Uterus (tissue), 4 donors: ENCODE results near the gene PCNX2. TPM values are rescaled to one million over a fixed set of nuclear protein-coding genes. Genes with fewer than 3 reads are reported as not detected.

Experiments used
- DNase-seq, 2 donors: peaks; one replicate each; pipeline ENCODE4 v3.0.0-alpha.2; 2019 to 2020
- H3K27ac ChIP-seq, 2 donors: fragments of 200-600 bp; sonication (generic); 1 replicate in 1 of 2; 2 replicates in 1 of 2; pipeline ENCODE4 v1.5.1; 2016 to 2018
- H3K27me3 ChIP-seq, 2 donors: fragments of 200-600 bp; sonication (generic); one replicate each; pipeline ENCODE4 v1.5.1; 2018 to 2019; ENCODE audit warnings: control low read depth in 1 of 2
- H3K36me3 ChIP-seq, 2 donors: fragments of 200-600 bp; sonication (generic); one replicate each; pipeline ENCODE4 v1.5.1; 2019; ENCODE audit warnings: control low read depth in 1 of 2
- H3K4me1 ChIP-seq, 2 donors: fragments of 200-600 bp; sonication (generic); one replicate each; pipeline ENCODE4 v1.5.1; 2018 to 2019; ENCODE audit warnings: control low read depth in 1 of 2
- H3K4me3 ChIP-seq, 2 donors: fragments of 200-600 bp; sonication (generic); 1 replicate in 1 of 2; 2 replicates in 1 of 2; pipeline ENCODE4 v1.5.1; 2018 to 2019; ENCODE audit warnings: mild to moderate bottlenecking in 1 of 2
- H3K9me3 ChIP-seq, 2 donors: fragments of 200-600 bp; sonication (generic); one replicate each; pipeline ENCODE4 v1.5.1; 2019; ENCODE audit warnings: control low read depth in 1 of 2
- POLR2A ChIP-seq, 2 donors: fragments of 450-650 bp; IDR thresholded peaks; one replicate each; pipeline ENCODE4 v1.6.1; 2016; ENCODE audit warnings: antibody characterized with exemption in 2 of 2, mild to moderate bottlenecking in 1 of 2, moderate library complexity in 1 of 2
- intact Hi-C: fragments of 100-400 bp; cut with DNase I; formaldehyde crosslinking; loops from one replicate; pipeline ENCODE4 v1.15.1; 2023; ENCODE audit warnings: low total_unique reads
- total RNA-seq, 4 donors: library from RNA; depleted of rRNA in 3 of 4; stranded (reverse); fragments of >200 nt in 3 of 4; gene quantifications; one replicate each; pipeline versions ENCODE4 v1.1.0 to v1.2.4, GENCODE V29; 2014 to 2023
- TF ChIP-seq, protein P1 (sequence below), 4 experiments: fragments of 200-600 bp in 2 of 4; fragments of 450-650 bp in 2 of 4; sonication (generic) in 2 of 4; IDR thresholded peaks; one replicate each; pipeline ENCODE4 v1.5.1; 2016 to 2019; ENCODE audit warnings: antibody characterized with exemption in 4 of 4, mild to moderate bottlenecking in 2 of 4, moderate library complexity in 1 of 4
- donor health status: DM: yes; HTN: yes; CAD: no.

Gene PCNX2
- total RNA-seq, 4 donors from 2014 or later: 4.1 to 36.2 (median 14.1) TPM

DNA sequence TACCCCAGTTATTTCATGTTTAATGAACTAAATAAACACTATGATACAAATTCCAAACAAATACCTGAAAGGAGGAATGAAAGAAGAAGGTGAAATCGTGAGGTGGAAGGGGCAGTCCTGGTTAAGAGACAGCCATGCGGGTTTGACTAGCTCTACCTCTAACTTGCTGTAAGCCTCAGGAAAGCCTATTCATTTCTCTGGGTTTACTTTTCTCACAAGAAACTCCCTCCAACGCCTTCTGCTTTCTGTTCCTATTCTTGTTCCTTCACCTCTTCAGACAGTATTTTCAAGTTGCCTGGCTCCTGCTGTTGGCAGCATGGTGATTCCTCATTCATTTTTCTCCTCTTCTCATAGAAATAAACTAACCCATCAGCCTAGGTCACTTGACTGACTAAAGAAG is 252.7 kb downstream of the PCNX2 start:
- intact Hi-C loops: no loop called here

GRCh38 chr1:233040494-233040893 is 255.0 kb downstream of the PCNX2 start:
- H3K4me3 ChIP-seq: no peak overlapping the region
- no peak overlapping the region for H3K27ac ChIP-seq
- no peaks in the 10 kb centered on the region for H3K27me3 ChIP-seq
- H3K36me3 ChIP-seq: no peaks in the 10 kb centered on the region
- H3K4me1 ChIP-seq: no peaks in the 10 kb centered on the region
- no peak for DNase-seq
- TF ChIP-seq, protein P1, sequence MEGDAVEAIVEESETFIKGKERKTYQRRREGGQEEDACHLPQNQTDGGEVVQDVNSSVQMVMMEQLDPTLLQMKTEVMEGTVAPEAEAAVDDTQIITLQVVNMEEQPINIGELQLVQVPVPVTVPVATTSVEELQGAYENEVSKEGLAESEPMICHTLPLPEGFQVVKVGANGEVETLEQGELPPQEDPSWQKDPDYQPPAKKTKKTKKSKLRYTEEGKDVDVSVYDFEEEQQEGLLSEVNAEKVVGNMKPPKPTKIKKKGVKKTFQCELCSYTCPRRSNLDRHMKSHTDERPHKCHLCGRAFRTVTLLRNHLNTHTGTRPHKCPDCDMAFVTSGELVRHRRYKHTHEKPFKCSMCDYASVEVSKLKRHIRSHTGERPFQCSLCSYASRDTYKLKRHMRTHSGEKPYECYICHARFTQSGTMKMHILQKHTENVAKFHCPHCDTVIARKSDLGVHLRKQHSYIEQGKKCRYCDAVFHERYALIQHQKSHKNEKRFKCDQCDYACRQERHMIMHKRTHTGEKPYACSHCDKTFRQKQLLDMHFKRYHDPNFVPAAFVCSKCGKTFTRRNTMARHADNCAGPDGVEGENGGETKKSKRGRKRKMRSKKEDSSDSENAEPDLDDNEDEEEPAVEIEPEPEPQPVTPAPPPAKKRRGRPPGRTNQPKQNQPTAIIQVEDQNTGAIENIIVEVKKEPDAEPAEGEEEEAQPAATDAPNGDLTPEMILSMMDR (IDR thresholded peaks at IDR 0.05): no peak
- TF ChIP-seq POLR2A (IDR thresholded peaks at IDR 0.05): no peak
- intact Hi-C loops: no loop called here
- H3K9me3 ChIP-seq: no peaks in the 10 kb centered on the region

More for the DNA sequence above, 252.7 kb downstream of the PCNX2 start:
- no peak overlapping the region for H3K4me3 ChIP-seq
- H3K27me3 ChIP-seq: no peaks in the 10 kb centered on the region
- H3K27ac ChIP-seq: no peak overlapping the region
- H3K9me3 ChIP-seq: no peaks in the 10 kb centered on the region
- H3K4me1 ChIP-seq: no peaks in the 10 kb centered on the region
- TF ChIP-seq, protein P1 (IDR thresholded peaks at IDR 0.05): no peak
- TF ChIP-seq POLR2A (IDR thresholded peaks at IDR 0.05): no peak
- H3K36me3 ChIP-seq: no peaks in the 10 kb centered on the region
- DNase-seq: no peak

DNA sequence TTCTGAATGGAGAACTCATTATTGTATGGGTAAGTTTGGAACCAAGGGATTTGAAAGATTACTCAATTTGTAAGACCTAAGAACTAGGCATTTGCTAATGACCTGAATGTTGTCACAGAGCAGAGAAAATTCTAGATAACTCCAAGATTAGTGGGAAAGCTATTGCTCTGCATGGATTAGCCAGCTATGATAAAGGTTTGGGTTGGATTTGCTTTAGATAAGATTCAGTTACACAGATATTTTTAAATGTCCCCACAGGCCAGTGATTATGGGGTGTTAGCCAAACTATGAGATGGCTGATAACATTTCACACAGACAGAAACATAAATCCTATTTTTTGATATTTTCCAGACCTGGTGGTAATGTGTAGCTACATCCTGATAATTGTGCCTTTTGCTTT is 256.9 kb downstream of the PCNX2 start:
- DNase-seq: no peak
- no peaks in the 10 kb centered on the region for H3K4me1 ChIP-seq
- intact Hi-C loops: no loop called here
- no peaks in the 10 kb centered on the region for H3K9me3 ChIP-seq
- TF ChIP-seq, protein P1 (IDR thresholded peaks at IDR 0.05): no peak
- no peak for TF ChIP-seq POLR2A (IDR thresholded peaks at IDR 0.05)
- no peaks in the 10 kb centered on the region for H3K27me3 ChIP-seq
- no peak overlapping the region for H3K4me3 ChIP-seq
- no peaks in the 10 kb centered on the region for H3K36me3 ChIP-seq
- no peak overlapping the region for H3K27ac ChIP-seq

- no peak overlapping the region for H3K27ac ChIP-seq
- H3K4me1 ChIP-seq: no peaks in the 10 kb centered on the region
- H3K4me3 ChIP-seq: no peak overlapping the region
- no peak for DNase-seq
- H3K27me3 ChIP-seq: no peaks in the 10 kb centered on the region
- TF ChIP-seq POLR2A (IDR thresholded peaks at IDR 0.05): no peak
- TF ChIP-seq, protein P1 (IDR thresholded peaks at IDR 0.05): no peak
- no peaks in the 10 kb centered on the region for H3K9me3 ChIP-seq
- no peaks in the 10 kb centered on the region for H3K36me3 ChIP-seq
- intact Hi-C loops: no loop called here
These were observed 257.7 kb downstream of the PCNX2 start for GRCh38 chr1:233037843-233038242.

- DNase-seq: no peak
These were observed 260.7 kb downstream of the PCNX2 start for GRCh38 chr1:233034836-233035235.

More at GRCh38 chr1:233034836-233035235, 260.7 kb downstream of the PCNX2 start:
- TF ChIP-seq, protein P1 (IDR thresholded peaks at IDR 0.05): no peak
- no peak for TF ChIP-seq POLR2A (IDR thresholded peaks at IDR 0.05)
- H3K36me3 ChIP-seq: no peaks in the 10 kb centered on the region
- H3K27me3 ChIP-seq: no peaks in the 10 kb centered on the region
- H3K4me1 ChIP-seq: no peaks in the 10 kb centered on the region
- no peaks in the 10 kb centered on the region for H3K9me3 ChIP-seq
- no peak overlapping the region for H3K27ac ChIP-seq
- no peak overlapping the region for H3K4me3 ChIP-seq
- intact Hi-C loops: no loop called here
